WTC11 (cell line): ENCODE data around the gene GSDMA.

Experiments
- ATF1 ChIP-seq: sonication (generic); formaldehyde crosslinking; IDR thresholded peaks from 2 replicates; pipeline ENCODE4 v1.8.1; 2023; ENCODE audit warnings: mild to moderate bottlenecking, moderate library complexity, missing genetic modification reagents
- ATF2 ChIP-seq: sonication (generic); formaldehyde crosslinking; IDR thresholded peaks from 2 replicates; pipeline ENCODE4 v1.8.1; 2022; ENCODE audit warnings: low read depth, missing genetic modification reagents, borderline replicate concordance
- ATF3 ChIP-seq: sonication (generic); formaldehyde crosslinking; conservative IDR thresholded peaks from 2 replicates; pipeline ENCODE4 v1.8.1; 2022; ENCODE audit warnings: mild to moderate bottlenecking, missing genetic modification reagents
- CREM ChIP-seq: sonication (generic); formaldehyde crosslinking; IDR thresholded peaks from 2 replicates; pipeline ENCODE4 v1.8.1; 2022; ENCODE audit warnings: mild to moderate bottlenecking, missing genetic modification reagents, moderate library complexity
- CTCF ChIP-seq: fragments of 200-600 bp; IDR thresholded peaks from 2 replicates; pipeline ENCODE4 v1.8.0; 2022; ENCODE audit warnings: antibody characterized with exemption
- ETV6 ChIP-seq: sonication (generic); formaldehyde crosslinking; IDR thresholded peaks from 2 replicates; pipeline ENCODE4 v1.8.1; 2022; ENCODE audit warnings: mild to moderate bottlenecking, missing genetic modification reagents
- NR3C1 ChIP-seq: sonication (generic); formaldehyde crosslinking; conservative IDR thresholded peaks from 2 replicates; pipeline ENCODE4 v1.8.1; 2023; ENCODE audit warnings: low read depth, mild to moderate bottlenecking, missing genetic modification reagents
- SMAD4 ChIP-seq: sonication (generic); formaldehyde crosslinking; IDR thresholded peaks from 2 replicates; pipeline ENCODE4 v1.8.0; 2022; ENCODE audit warnings: mild to moderate bottlenecking, missing genetic modification reagents
- TEAD4 ChIP-seq: sonication (generic); formaldehyde crosslinking; IDR thresholded peaks from 2 replicates; pipeline ENCODE4 v1.8.0; 2022; ENCODE audit warnings: mild to moderate bottlenecking, missing genetic modification reagents
- ZNF121 ChIP-seq: sonication (generic); formaldehyde crosslinking; IDR thresholded peaks from 2 replicates; pipeline ENCODE4 v1.8.0; 2023; ENCODE audit warnings: missing genetic modification reagents

GRCh38 chr17:39935909-39936308, 26.9 kb upstream of the GSDMA start:
- no peak for TF ChIP-seq ATF2 (CRISPR knock-in tag)
- TF ChIP-seq CREM (CRISPR knock-in tag), result no peak
- TF ChIP-seq CTCF, result no peak
- no peak for TF ChIP-seq ETV6
- TF ChIP-seq ATF1 (CRISPR knock-in tag), result no peak
- TF ChIP-seq ATF3 (CRISPR knock-in tag), result no peak
- TF ChIP-seq SMAD4 (CRISPR knock-in tag), result no peak
- no peak for TF ChIP-seq TEAD4 (CRISPR knock-in tag)
- TF ChIP-seq NR3C1 (CRISPR knock-in tag), result no peak
- no peak for TF ChIP-seq ZNF121
